COLO829 (cell line): ENCODE measurements around the gene OMP.

Experiments
- DNase-seq: peaks from one replicate; pipeline ENCODE4 v3.0.0; 2012; ENCODE audit warnings: low spot score

Gene OMP

DNA sequence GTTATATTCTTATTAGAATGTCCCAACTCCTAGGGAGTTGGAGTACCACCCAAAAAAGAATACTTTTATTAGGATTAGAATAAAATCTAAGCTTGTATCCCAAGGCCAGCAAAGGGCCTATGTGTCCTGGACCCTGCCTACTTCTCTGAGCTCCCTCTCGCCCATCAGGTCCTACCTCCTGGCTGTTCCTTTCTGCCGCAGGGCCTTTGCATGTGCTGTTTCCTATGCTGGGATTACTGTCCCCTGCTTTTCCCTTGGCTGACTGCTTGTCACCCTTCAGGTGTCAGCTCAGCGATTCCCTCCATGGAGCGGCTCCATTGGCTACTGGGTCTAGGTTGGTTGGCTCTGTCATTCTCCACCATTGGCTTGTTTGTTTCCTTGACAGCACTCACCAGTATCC lies 38.8 kb downstream of the OMP start:
- no peak for DNase-seq

GRCh38 chr11:77142091-77142975 lies 39.7 kb downstream of the OMP start:
- DNase-seq = no peak

DNA sequence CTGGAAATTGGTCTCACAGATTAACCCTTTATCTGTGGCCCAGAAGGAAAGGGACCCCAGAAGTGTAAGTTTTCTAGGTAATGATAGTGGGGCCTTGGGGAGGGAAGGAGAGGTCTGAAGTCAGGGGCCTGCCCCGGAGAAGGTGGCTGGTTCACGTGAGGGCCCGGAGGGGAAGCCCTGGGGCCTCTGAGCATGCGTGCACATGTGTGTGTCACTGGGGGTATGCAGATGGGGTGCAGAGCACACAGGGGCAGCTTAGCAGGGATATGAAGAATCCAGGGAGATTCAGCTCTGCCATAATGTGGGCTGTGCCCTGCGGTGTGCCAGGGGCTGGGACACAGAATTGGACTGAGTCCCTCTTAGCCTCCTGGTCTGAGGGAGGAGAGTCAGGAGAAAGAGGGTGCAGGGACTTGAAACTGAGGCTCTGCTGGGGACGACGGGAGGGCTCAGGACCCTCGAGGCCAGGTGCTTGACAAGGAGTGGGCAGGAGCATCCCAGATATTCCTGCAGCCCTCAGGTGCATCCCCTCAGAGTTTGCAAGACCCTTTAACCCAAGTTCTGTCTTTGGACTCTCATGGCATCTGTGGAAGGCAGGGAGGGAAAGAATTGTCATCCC lies 40.9 kb downstream of the OMP start:
- no peak for DNase-seq

- no peak for DNase-seq
Measured at GRCh38 chr11:77144196-77144856, 41.7 kb downstream of the OMP start.

DNA sequence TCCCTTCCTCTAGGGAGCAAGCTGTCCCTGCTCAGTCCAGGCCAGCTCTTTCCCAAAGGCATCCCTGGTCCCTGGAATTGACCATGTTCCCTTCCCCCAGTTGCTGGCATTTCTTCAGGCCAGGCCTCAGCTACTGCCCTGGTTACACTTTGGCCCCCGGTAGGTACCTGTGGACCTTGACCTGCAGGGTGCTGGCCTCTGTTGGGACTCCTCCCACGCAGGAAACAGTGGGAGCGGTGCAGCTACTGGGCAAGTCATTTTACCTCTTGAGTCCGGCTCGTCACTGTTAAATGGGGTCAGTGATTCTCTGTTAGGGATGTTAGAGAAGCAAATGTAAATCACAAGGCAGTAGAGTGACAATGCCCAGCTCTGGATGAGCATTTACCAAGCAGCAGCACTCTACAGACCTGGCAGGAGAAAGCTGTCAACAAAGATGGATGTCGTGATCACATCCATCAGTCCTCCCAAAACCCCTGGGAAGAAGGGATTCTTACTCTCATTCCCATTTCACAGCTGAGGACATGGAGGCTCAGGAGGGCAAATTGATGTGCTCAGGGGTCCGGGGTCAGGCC lies 42.3 kb downstream of the OMP start:
- DNase-seq = no peak

DNA sequence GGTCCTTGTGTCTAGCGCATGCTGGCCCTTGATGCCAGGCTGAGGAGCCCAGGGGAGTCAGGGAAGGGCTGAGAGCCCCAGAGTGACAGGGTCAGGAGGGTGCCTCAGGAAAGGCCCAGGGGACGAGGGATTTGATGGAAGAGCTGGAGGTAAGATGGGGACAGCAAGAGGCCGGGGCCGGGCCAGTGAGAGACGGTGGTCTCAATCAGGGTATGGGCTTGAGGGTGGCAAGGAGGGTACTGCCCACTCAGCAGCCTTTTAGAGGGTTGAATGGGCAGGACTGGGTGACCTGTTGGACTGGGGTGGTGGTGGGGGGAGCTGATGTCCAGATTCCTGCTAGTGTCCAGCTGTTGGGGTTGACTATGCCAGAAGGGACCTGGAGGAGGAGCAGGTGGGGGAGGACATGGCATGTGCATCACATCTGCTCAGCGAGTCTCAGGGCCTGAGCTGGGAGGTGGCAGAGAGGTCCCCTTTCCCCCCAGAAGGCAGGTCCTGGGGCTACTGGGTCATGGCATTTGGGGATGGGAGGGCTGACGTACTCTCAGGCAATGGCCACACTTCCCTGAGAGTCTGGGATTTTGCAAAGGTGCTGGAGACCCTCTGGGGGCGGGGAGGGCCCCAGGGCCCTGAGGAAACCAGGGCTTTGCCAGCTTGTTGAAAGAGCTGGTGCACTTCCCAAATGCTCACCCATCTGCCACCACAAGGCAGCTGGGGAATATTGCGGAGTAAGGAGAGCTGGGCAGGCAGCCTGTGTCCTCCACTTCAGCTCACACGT lies 43.8 kb downstream of the OMP start:
- DNase-seq = no peak

GRCh38 chr11:77147036-77147315 lies 44.3 kb downstream of the OMP start:
- no peak for DNase-seq

DNA sequence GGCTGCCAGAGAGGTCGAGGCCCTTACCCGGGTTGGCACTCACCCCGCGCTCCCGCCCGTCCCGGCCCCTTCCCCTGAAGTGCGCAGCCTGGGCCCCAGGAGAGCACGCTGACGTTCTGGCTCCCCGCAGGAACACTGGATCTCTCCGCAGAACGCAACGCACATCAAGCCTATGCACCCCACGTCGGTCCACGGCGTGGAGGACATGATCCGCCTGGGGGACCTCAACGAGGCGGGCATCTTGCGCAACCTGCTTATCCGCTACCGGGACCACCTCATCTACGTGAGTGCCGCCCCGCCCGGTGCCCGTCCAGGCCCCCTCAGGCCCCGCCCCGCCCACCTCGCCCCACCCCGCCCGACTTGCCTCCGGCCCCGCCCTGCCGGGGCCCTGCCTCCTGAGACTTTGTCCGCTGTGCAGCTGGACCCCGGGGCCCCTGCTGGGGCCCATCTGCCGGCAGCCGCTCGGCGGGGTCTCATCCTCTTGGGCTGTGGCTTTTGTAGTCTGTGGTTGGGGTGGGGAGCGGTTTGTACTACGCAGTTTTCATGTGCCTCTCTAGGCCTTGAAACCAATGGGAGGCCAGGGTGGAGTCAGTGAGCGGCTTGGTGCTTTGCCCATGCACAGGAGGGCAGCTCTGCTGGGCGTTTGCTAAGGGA lies 45.2 kb downstream of the OMP start:
- no peak for DNase-seq

DNA sequence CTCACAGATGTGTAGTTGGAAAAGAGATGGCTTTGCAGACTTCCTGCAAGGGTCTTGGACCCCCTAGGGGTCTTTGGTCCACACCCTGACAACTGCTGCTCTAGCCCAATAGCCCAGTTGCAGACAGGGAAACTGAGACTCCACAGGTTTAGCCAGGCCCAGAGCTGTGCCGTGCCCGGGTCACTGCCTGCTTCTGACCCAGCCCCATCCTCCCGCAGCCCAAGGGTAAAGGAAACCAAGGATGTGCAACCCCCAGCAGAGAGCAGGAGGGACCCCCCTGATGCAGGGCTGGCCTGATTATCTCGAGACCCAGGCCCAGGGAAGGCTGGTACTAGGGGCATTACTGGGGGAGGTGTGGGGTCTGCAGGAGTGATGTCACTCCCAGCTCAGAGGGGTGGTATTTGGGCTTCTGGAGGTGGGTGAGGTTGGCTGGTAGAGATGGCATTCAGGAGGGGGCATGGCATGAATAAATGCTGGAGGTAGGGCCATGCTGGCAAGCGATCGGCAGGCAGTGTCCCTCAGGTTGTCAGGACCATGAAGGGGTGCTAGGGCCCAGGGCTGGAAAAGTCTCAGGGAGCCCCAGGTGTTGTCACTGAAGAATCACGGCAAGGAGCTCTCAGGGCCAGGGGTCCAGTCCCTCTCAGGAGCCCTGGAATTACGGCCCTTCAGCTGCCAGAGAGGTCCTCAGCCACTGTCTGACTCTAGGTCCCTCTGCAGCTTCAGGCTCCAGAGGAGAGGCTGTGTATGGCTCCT lies 46.5 kb downstream of the OMP start:
- no peak for DNase-seq

DNA sequence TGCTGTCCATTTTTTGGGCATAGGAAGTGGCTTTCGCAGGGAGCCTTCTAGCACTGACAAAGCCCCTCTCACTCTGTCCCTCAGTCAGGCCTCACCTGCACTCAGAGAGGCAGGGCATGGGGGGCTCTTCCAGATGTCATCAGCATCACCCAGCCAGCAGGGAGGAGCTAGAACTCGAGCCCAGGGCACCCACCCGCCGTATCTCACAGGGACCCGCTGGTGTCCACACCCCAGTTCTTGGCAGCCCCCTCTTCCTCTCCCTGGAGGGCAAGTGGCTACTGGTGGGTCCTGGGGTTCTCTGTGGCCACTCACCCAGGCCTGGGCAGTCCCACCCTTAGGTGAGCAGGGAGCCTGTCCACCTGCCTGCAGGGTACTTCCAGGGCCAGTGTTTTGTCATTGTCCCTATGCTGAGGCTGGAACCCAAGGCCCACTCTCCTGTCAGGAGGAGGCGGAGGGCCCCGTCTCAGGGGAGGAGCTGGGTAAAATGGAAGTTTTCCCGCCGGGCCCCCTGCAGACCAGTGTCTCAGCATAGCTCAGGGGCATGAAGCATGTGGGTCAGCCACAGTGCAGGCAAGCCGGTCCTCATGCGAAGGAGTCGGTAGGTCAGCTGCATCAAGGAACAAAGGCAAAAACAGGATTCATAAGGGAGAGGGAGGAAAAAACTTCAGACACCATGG lies 47.2 kb downstream of the OMP start:
- no peak for DNase-seq

DNA sequence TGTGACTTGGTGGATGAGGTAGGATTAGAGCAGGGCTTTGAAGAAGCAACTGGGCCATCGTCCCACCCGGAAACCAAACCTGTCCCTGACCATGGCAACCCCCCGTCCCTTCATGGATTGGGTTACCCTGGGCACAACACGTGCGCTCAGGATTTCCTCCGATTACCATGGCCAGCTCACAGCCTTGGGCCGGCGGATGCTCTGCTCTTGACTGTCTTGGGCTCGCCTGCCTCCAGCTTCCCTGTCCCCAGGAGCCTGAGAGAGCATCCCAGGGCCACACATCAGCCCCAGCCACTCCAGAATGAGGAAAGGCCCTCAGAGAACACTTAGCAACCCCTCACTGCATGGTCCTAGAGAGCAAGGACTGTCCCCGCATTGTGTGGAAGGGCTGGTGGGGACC lies 48.2 kb downstream of the OMP start:
- no peak for DNase-seq

DNA sequence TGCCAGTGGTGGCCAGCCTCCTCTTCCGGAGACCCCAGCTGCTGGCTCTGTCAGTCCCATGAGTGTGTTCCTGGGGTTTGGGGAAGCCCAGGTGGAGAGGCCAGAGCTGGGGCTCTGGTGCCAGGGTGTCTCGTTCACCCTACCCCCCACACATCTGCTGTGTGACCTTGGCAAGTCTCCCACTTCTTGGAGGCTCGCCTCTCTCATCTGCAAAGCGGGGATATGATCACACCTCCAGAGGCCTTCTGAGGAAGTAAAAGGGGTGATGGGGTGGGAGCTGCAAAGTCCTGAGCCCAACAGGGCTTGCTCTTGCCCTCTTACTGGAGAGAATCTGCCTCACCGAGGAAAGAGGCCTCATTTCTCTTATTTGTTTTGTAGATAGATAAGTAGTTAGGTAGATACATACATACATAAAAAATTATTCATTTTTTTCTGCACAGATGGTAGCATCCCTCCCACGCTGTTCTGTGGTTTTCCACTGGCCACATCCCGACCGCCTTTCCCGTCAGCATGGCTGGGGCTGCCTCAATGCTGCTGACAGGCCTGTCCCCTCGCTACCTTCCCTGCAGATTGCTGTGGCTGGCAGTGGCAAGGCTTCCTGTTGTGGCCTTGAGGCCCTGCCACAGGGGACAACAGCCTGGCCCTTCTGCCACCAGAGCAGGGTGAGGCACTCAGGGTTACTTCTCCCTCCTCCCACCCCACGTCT lies 49.3 kb downstream of the OMP start:
- DNase-seq = no peak

- no peak for DNase-seq
Measured at GRCh38 chr11:77152846-77153245, 50.2 kb downstream of the OMP start.
